GM21825 (cell line): ENCODE measurements around the gene RHOD.
A peak's percentile ranks its signal among the peaks of the same experiment; 100 is the strongest.

Experiments used
- ATAC-seq: cut with Tn5 transposase; IDR thresholded peaks from one replicate; pipeline ENCODE4 v1.9.1; 2021; ENCODE audit warnings: mild to moderate bottlenecking, moderate library complexity; ENCODE audit not compliant: unreplicated experiment

The RHOD gene

GRCh38 chr11:67113231-67113721 lies 56.6 kb downstream of the RHOD start:
- peak; percentile 68 for ATAC-seq

GRCh38 chr11:67114275-67114896 lies 57.7 kb downstream of the RHOD start:
- no peak for ATAC-seq

DNA sequence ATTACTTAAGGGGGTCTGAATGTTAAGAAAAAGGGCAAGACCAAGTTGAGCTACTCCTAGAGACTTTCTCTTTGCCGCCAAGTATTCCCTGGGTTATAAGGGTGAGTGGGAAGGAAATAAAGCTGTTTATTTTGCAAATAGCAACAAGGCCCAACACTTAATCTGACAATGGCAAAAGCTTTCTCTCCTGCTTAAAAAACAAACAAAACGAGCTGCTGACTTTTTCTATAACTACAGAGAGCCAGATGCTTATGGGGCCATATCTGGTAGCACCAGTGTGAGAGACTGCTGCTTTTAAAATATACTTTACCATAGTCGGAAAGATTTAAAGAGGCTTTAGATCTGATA lies 60.1 kb downstream of the RHOD start:
- no peak for ATAC-seq

- no peak for ATAC-seq
Measured at GRCh38 chr11:67117176-67117575, 60.5 kb downstream of the RHOD start.

DNA sequence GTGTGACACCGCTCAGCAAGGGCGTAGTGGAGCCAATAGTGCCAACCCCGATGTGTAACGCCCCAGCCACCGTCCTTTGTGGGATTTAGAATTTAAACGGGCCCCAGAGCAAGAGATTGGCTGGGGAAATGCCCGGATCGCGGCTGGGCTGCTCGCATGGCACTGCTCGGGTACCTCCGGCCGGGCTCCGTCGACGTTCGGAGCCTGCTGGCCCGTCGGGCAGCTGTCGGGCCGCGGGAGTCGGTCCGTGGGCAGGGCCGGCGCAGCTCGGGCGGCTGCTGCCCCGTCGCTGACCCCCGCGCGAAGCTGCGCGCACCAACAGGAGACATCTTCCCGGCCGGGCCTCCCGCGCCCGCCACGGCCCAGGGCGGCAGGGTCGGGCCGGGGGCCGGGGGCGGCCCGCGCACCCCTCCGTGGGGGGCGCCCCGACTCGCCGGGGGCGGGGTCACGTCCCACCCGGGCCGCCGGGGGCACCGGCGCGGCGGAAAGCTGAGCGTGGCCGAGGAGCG lies 61.1 kb downstream of the RHOD start:
- peak; percentile 12 for ATAC-seq

DNA sequence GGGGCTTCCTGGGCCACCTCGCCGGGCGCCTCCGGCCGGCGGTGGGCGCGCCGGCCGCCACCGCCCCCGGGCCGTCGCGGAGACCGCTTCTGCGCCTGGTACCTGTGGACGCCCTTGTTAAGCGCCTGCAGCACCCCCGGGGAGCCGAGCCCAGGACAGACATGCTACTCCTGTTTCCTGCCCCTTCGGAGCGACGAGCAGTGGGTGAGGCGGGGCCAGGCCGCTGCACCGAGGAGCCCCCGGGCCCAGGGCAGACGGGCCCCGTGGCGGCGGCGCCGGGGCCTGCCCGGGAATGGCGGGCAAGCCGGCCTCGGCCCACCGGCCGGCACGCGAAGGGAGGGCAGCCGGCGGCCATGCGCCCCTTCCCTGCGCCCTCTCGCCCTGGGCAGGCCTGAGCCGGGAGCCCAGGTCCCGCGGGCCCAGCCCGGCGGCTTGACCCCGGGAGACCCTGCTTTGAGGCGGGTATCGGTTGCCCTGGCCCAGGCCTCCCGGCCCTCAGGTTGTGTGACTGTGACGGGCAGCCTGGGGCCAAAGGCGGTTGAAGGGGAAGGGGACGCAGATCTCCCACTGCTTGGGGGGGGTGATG lies 61.6 kb downstream of the RHOD start:
- peak; percentile 8 for ATAC-seq

DNA sequence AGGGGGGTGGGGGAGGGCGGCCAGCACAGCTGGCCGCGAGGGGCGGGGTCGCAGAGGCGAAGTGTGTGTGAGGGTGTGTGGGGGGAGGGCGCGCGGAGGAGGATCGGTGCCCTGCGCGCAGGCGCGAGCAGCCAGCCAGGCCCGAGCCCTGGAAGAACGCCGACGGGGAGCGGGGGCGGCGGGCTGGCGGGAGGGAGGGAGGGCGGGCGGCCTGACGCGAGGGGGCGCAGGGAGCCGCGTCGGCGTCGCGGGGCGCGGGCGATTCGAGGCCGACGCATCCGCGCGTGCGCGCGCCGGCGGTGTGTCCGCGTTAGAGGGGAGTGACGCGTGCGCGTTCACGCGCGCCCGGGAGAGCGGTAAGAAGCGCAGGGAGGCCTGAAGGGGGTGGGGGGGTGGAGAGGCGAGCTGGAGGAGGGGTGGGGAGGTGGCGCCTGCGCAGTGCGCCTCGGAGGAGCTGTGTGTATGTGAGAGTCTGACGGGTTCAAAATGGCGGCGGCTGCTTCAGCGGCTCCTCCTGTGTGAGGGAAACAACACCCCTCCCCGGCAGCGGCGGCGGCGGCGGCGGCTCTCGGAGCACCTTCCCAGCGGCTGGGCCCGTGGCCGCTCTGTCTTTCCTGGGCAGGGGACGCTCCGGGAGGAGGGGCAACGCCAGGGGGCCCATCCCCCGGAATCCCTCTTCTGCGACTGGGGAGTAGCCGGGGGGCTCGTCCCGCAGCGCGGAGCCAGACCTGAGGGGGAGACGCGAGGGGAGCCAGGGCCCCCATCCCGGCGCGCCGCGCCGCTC lies 62.3 kb downstream of the RHOD start, which contains the start of gene KDM2A:
TSS of gene KDM2A (plus strand) at position 463 of the 784 bp plus-strand sequence. CDS start 2,054 bp downstream, outside the sequence.
- ATAC-seq, result peak; percentile 62

- ATAC-seq, result peak; percentile 7
Measured at GRCh38 chr11:67119585-67120391, 63.1 kb downstream of the RHOD start.

DNA sequence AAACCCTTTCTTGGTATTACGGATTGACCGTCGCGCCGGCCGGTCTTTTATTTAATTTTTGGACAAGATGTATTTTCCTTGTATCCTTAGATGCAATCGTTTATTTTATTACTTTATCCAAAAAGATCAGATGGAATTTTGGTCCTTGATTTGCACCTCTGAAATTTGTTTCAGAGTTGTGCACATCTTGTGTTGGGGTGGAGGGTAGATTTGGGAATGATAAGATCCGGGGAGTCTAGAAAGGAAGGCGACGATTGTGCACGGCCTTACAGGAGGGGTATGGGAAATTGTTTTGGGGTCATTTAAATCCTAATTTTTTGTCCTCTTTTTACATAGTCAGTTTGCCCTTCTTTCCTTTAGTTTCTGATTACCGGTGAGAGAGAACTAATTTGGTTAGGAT lies 63.8 kb downstream of the RHOD start:
- ATAC-seq, result no peak

DNA sequence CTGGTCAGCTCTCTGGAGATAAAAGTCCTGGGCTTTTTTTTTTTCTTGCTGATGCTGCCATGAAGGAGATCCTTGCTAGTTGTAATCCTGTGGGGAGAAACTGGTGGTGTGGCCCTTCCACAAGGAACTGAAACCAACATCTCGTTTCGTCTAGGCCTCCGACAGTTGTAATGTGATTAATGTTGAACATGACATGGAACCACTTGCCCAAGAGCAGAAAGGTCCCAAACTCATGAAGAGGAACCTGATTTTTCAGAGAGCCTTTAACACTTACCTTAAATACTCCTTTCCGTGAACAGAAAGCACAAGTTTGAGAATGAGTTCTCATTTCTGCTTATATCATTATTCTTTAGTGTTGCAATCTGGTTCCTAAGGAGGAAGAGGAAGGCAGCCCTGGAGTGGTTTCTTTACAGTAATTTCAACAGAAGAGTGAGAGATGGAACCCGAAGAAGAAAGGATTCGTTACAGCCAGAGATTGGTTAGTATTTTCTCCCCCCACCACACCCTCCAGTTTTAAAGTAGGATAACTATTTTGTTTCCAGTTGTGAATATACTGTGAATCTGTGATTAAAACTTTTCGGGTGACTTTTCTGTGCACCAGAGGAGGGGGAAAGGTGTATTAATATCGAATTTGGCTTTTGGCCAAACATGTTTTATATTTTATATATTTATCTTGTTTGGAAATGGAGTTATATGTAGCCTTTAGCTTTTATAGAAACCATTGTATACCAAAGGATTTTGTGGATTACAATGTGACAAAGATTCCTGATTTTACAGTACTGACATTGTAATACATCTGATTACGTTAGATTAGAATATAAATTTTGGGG lies 64.4 kb downstream of the RHOD start:
- ATAC-seq, result peak; percentile 26
